GM18868 (cell line): ENCODE results near the gene CXCL16.
A peak's percentile ranks its signal among the peaks of the same experiment; 100 is the strongest.

Experiments
- ATAC-seq: cut with Tn5 transposase; IDR thresholded peaks from one replicate; pipeline ENCODE4 v1.9.1; 2021; ENCODE audit warnings: mild to moderate bottlenecking, moderate library complexity; ENCODE audit not compliant: unreplicated experiment

CXCL16 gene

GRCh38 chr17:4753392-4753791 is 13.7 kb upstream of the CXCL16 start:
- ATAC-seq: no peak

- ATAC-seq: no peak
These were observed 12.2 kb upstream of the CXCL16 start for GRCh38 chr17:4751932-4752331.

GRCh38 chr17:4750606-4751005 is 10.9 kb upstream of the CXCL16 start:
- ATAC-seq: no peak

GRCh38 chr17:4748686-4749085 is 9.0 kb upstream of the CXCL16 start:
- no peak for ATAC-seq

GRCh38 chr17:4747847-4748246 is 8.1 kb upstream of the CXCL16 start:
- no peak for ATAC-seq

DNA sequence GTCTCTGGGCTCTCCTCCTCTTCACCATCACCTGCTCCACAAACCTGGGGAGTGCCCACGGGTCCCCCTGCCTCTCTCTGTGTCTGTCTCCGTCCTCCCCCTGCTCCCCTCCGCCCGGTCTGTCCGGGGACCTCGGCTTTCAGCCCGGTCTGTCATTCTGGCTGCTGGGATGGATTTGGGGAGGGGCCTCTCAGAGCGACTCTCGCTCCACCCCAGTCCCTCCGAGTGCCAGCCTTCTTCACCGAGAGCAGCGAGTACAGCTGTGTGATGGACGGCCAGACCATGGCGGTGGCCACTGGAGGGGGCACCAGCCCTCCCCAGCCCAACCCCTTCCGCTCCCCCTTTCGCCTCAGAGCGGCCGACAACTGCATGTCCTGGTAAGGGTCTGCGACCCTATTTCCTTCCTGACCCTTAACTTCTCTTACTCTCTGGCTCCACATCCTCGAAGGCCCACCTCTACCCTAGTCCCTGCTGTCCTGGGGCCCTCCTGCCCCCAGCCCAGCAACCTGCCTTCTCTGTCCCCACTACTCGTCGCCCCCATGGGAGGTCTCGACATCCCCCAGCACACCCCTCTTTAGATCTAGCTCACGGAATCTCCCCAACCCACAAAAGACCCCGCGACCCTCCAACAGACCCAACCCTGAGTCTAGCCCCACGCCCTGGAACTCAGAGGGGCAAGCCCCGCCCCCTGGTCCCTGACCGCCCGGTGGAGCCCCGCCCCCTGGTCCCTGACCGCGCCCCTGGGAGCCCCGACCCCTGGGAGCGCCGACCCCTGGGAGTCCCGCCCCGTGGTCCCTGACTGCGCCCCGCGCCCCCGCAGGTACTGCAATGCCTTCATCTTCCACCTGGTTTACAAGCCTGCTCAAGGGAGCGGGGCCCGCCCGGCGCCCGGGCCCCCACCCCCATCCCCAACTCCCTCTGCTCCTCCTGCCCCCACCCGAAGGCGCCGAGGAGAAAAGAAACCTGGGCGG is 5.6 kb upstream of the CXCL16 start:
- no peak for ATAC-seq

DNA sequence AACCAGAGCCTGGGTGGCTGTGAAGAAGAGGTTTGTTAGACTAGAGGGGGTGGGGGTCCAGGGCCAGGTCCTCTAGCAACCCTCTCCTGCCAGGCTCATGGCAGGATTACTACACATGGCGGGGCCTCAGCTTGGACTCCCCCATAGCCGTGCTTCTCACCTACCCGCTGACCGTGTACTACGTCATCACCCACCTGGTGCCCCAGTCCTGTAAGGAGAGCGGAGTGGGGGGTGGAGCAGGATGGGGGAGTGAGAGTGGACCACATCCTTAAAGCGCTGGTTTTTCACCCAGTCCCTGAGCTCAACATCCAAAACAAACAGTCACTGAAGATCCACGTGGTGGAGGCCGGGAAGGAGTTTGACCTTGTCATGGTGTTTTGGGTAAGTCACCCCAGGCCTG is 4.2 kb upstream of the CXCL16 start:
- ATAC-seq: no peak

DNA sequence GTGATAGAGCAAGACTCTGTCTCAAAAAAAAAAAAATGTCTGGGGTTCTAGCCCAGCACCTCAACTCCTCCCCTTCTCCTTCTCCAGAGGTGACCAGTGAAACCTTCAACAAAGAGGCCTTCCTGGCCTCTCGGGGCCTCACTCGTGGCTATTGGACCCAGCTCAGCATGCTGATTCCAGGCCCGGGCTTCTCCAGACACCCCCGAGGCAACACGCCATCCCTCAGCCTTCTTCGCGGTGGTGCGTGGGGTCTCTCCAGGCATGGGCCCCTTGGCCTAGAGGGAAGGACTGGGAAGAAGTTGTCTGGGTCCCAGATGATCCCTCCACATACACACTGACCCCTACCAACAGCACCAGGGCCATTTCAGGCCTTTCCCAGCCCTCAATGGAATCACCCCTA is 3.5 kb upstream of the CXCL16 start:
- ATAC-seq: no peak

GRCh38 chr17:4742629-4743028 is 2.9 kb upstream of the CXCL16 start:
- no peak for ATAC-seq

- no peak for ATAC-seq
These were observed 2.4 kb upstream of the CXCL16 start for GRCh38 chr17:4742133-4742532.

- ATAC-seq: no peak
These were observed 1.8 kb upstream of the CXCL16 start for GRCh38 chr17:4741544-4741943.

DNA sequence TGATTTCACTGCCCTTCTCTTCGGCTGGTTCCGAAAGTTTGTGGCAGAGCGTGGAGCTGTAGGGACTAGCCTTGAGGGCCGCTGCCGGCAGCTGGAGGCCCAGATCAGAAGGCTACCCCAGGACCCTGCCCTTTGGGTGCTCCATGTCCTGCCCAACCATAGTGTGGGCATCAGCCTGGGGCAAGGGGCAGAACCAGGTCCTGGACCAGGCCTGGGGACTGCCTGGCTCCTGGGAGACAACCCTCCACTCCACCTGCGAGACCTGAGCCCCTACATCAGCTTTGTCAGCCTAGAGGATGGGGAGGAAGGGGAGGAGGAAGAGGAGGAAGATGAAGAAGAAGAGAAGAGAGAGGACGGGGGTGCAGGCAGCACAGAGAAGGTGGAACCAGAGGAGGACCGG is 856 bp upstream of the CXCL16 start:
- ATAC-seq: no peak

DNA sequence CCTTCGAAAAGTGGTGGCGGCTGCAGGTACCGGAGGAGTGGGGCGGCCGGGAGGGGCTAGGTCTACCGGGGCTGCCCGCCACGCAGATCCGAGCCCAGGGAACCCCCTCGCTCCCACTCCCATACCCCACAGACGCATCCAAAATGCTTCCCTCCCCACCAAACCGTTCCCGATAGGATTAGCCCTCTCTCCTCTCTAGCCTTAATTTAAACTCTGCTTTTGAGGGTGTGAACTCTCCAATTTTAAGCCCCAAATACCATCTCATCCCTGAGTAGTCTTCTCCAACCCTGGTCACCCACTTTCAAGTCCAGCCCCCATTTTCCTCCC is 260 bp upstream of the CXCL16 start:
- no peak for ATAC-seq

- no peak for ATAC-seq
These were observed 1.3 kb downstream of the CXCL16 start for GRCh38 chr17:4738136-4739121.

GRCh38 chr17:4735876-4736651 is 3.7 kb downstream of the CXCL16 start:
- no peak for ATAC-seq

DNA sequence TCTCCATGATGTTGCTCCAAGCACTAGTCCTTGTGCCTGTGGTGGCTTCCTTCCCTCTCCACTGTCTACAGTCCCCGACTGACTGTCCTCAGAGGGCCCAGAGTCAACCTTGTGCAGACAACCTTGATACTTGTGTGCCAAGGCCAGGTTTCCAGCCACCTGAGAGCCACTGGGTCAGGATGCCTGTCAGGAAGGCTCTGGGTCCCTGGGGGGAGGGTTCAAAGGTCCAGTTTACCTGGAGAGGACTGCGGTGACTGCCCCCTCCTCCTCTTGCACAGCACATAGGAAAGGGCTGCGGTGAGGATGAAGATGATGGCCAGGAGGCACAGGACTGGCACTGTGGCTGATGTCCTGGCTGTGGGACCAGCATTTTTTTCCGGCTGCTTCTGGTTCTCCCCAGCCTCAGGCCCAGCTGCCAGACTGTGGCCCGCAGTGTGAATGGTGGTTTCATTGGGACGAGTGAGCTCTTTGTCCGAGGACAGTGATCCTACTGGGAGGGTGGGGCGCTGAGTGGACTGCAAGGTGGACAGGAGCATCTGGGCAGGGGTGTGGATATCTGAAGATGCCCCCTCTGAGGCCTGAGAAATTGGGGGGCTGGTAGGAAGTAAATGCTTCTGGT is 4.8 kb downstream of the CXCL16 start:
- ATAC-seq: no peak

GRCh38 chr17:4733073-4733531 is 6.6 kb downstream of the CXCL16 start:
- peak; percentile 35 for ATAC-seq

GRCh38 chr17:4728124-4728523 is 11.6 kb downstream of the CXCL16 start:
- no peak for ATAC-seq

GRCh38 chr17:4725646-4726310 is 13.9 kb downstream of the CXCL16 start:
- no peak for ATAC-seq

GRCh38 chr17:4724650-4725049 is 15.1 kb downstream of the CXCL16 start:
- no peak for ATAC-seq
